Muscle of back (tissue), 11 donors: ENCODE results near the gene FBLN2. TPM values are rescaled to one million over a fixed set of nuclear protein-coding genes. Genes with fewer than 3 reads are reported as not detected.
"Not testable (repeated sequence)": the region's sequence is repeated elsewhere in the genome, so short reads cannot be mapped to it uniquely, and the experiment has no call there.

Experiments
- DNase-seq, 3 donors: peaks; one replicate each; pipeline versions ENCODE4 v3.0.0 to v3.0.0-alpha.2; 2013
- polyA plus RNA-seq, 10 donors: library from polyadenylated mRNA; unstranded; fragments of 120-200 nt; gene quantifications; one replicate each; pipeline ENCODE4 v1.2.1, GENCODE V29; 2013; ENCODE audit not compliant: insufficient read length in 10 of 10

Gene FBLN2
- polyA plus RNA-seq, 10 donors, result 27.1 to 107 (median 54.1) TPM

- no peak for DNase-seq
Observed at GRCh38 chr3:13545952-13546454, 2.9 kb upstream of the FBLN2 start.

- DNase-seq, result peak in 2 of 3 donors; percentile 37 to 72
Observed at GRCh38 chr3:13546667-13547171, 2.2 kb upstream of the FBLN2 start.

GRCh38 chr3:13547591-13548371, 1.1 kb upstream of the FBLN2 start:
- DNase-seq, result no peak

GRCh38 chr3:13549623-13550422, 898 bp downstream of the FBLN2 start:
- peak in 1 of 3 donors; percentile 61 for DNase-seq

GRCh38 chr3:13550423-13550690, 1.4 kb downstream of the FBLN2 start:
- DNase-seq, result no peak

GRCh38 chr3:13550791-13551360, 2.0 kb downstream of the FBLN2 start:
- no peak for DNase-seq

GRCh38 chr3:13552857-13553652, 4.1 kb downstream of the FBLN2 start:
- no peak for DNase-seq

GRCh38 chr3:13553686-13554085, 4.8 kb downstream of the FBLN2 start:
- no peak for DNase-seq

GRCh38 chr3:13555753-13556152, 6.8 kb downstream of the FBLN2 start:
- no peak for DNase-seq

- DNase-seq, result peak in 1 of 3 donors; percentile 37
Observed at GRCh38 chr3:13556207-13556606, 7.3 kb downstream of the FBLN2 start.

- DNase-seq, result no peak
Observed at GRCh38 chr3:13556917-13557316, 8.0 kb downstream of the FBLN2 start.

GRCh38 chr3:13557417-13557816, 8.5 kb downstream of the FBLN2 start:
- no peak for DNase-seq

GRCh38 chr3:13557926-13558325, 9.0 kb downstream of the FBLN2 start:
- DNase-seq, result no peak

- DNase-seq, result no peak
Observed at GRCh38 chr3:13558651-13559050, 9.7 kb downstream of the FBLN2 start.

- peak in 2 of 3 donors; percentile 20 to 64 for DNase-seq
Observed at GRCh38 chr3:13559764-13560525, 11.0 kb downstream of the FBLN2 start.

- no peak for DNase-seq
Observed at GRCh38 chr3:13561376-13561775, 12.5 kb downstream of the FBLN2 start.

- no peak for DNase-seq
Observed at GRCh38 chr3:13561967-13562366, 13.0 kb downstream of the FBLN2 start.

- DNase-seq, result not testable (repeated sequence)
Observed at GRCh38 chr3:13562421-13562820, 13.5 kb downstream of the FBLN2 start.

GRCh38 chr3:13563321-13563720, 14.4 kb downstream of the FBLN2 start:
- DNase-seq, result no peak

GRCh38 chr3:13563911-13564310, 15.0 kb downstream of the FBLN2 start:
- DNase-seq, result no peak
